ENCODE data around the gene CYTH2. TPM values are rescaled to one million over a fixed set of nuclear protein-coding genes. Genes with fewer than 3 reads are reported as not detected.

CYTH2 gene
- total and polyA plus RNA-seq, 2 experiments from 2014 or later, result 41.1 to 60.4 TPM

GRCh38 chr19:48481846-48482639 lies 12.9 kb downstream of the CYTH2 start (continued):
- TF ChIP-seq, protein P1, sequence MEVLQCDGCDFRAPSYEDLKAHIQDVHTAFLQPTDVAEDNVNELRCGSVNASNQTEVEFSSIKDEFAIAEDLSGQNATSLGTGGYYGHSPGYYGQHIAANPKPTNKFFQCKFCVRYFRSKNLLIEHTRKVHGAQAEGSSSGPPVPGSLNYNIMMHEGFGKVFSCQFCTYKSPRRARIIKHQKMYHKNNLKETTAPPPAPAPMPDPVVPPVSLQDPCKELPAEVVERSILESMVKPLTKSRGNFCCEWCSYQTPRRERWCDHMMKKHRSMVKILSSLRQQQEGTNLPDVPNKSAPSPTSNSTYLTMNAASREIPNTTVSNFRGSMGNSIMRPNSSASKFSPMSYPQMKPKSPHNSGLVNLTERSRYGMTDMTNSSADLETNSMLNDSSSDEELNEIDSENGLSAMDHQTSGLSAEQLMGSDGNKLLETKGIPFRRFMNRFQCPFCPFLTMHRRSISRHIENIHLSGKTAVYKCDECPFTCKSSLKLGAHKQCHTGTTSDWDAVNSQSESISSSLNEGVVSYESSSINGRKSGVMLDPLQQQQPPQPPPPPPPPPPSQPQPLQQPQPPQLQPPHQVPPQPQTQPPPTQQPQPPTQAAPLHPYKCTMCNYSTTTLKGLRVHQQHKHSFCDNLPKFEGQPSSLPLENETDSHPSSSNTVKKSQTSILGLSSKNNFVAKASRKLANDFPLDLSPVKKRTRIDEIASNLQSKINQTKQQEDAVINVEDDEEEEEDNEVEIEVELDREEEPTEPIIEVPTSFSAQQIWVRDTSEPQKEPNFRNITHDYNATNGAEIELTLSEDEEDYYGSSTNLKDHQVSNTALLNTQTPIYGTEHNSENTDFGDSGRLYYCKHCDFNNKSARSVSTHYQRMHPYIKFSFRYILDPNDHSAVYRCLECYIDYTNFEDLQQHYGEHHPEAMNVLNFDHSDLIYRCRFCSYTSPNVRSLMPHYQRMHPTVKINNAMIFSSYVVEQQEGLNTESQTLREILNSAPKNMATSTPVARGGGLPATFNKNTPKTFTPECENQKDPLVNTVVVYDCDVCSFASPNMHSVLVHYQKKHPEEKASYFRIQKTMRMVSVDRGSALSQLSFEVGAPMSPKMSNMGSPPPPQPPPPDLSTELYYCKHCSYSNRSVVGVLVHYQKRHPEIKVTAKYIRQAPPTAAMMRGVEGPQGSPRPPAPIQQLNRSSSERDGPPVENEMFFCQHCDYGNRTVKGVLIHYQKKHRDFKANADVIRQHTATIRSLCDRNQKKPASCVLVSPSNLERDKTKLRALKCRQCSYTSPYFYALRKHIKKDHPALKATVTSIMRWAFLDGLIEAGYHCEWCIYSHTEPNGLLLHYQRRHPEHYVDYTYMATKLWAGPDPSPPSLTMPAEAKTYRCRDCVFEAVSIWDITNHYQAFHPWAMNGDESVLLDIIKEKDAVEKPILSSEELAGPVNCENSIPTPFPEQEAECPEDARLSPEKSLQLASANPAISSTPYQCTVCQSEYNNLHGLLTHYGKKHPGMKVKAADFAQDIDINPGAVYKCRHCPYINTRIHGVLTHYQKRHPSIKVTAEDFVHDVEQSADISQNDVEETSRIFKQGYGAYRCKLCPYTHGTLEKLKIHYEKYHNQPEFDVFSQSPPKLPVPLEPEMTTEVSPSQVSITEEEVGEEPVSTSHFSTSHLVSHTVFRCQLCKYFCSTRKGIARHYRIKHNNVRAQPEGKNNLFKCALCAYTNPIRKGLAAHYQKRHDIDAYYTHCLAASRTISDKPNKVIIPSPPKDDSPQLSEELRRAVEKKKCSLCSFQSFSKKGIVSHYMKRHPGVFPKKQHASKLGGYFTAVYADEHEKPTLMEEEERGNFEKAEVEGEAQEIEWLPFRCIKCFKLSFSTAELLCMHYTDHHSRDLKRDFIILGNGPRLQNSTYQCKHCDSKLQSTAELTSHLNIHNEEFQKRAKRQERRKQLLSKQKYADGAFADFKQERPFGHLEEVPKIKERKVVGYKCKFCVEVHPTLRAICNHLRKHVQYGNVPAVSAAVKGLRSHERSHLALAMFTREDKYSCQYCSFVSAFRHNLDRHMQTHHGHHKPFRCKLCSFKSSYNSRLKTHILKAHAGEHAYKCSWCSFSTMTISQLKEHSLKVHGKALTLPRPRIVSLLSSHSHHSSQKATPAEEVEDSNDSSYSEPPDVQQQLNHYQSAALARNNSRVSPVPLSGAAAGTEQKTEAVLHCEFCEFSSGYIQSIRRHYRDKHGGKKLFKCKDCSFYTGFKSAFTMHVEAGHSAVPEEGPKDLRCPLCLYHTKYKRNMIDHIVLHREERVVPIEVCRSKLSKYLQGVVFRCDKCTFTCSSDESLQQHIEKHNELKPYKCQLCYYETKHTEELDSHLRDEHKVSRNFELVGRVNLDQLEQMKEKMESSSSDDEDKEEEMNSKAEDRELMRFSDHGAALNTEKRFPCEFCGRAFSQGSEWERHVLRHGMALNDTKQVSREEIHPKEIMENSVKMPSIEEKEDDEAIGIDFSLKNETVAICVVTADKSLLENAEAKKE (CRISPR knock-in tag; IDR thresholded peaks at IDR 0.05), result no peak
- TF ChIP-seq, protein P2, sequence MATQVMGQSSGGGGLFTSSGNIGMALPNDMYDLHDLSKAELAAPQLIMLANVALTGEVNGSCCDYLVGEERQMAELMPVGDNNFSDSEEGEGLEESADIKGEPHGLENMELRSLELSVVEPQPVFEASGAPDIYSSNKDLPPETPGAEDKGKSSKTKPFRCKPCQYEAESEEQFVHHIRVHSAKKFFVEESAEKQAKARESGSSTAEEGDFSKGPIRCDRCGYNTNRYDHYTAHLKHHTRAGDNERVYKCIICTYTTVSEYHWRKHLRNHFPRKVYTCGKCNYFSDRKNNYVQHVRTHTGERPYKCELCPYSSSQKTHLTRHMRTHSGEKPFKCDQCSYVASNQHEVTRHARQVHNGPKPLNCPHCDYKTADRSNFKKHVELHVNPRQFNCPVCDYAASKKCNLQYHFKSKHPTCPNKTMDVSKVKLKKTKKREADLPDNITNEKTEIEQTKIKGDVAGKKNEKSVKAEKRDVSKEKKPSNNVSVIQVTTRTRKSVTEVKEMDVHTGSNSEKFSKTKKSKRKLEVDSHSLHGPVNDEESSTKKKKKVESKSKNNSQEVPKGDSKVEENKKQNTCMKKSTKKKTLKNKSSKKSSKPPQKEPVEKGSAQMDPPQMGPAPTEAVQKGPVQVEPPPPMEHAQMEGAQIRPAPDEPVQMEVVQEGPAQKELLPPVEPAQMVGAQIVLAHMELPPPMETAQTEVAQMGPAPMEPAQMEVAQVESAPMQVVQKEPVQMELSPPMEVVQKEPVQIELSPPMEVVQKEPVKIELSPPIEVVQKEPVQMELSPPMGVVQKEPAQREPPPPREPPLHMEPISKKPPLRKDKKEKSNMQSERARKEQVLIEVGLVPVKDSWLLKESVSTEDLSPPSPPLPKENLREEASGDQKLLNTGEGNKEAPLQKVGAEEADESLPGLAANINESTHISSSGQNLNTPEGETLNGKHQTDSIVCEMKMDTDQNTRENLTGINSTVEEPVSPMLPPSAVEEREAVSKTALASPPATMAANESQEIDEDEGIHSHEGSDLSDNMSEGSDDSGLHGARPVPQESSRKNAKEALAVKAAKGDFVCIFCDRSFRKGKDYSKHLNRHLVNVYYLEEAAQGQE (IDR thresholded peaks at IDR 0.05; ENCODE audit: unreplicated experiment), result no peak
- TF ChIP-seq POLR2AphosphoS5 (IDR thresholded peaks at IDR 0.05; ENCODE audit: low read depth) (no peak), CREB1 (CRISPR knock-in tag; IDR thresholded peaks at IDR 0.05; ENCODE audit: low read depth) (no peak), STAT1 (IDR thresholded peaks at IDR 0.05; ENCODE audit: unreplicated experiment) (no peak), EZH2 (IDR thresholded peaks at IDR 0.05; ENCODE audit: low read depth, unreplicated experiment) (no peak), NANOG (IDR thresholded peaks at IDR 0.05; ENCODE audit: borderline replicate concordance) (no peak), CTCF (conservative IDR thresholded peaks at IDR 0.05; ENCODE audit: low read depth in 2 of 2) (no peak), ZNF331 (CRISPR knock-in tag; IDR thresholded peaks at IDR 0.05; ENCODE audit: low read depth) (no peak)

Data from GM23338 (cell line).